ENCODE results near the gene DPP4.

GRCh38 chr2:161962160-161962559 lies 111.9 kb downstream of the DPP4 start:
- TF ChIP-seq CTCF (IDR thresholded peaks at IDR 0.05) (no peak), EP300 (IDR thresholded peaks at IDR 0.05) (no peak), POLR2A (IDR thresholded peaks at IDR 0.05) (no peak)
